Measurements from ENCODE around the gene MOB3B.

DNA sequence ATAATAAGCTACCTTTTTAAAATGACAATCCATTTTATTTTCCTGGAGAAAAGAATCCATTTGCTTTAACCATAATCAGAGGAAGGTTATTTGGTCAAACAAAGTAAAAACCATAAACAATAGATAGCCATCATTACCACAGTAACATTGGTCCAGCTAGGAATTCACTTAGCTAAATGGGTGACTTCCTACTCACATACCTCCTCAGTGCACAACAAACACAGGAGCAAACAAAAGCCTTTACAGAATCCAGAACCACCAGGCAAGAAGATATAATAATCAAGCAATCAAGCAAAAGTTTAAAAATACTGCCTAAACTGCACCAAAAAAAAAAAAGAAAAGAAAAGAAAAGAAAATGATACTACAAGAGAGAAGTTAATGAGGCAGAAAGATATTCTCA lies 6.5 kb downstream of the MOB3B start:
- TF ChIP-seq TAF1 (IDR thresholded peaks at IDR 0.05; ENCODE audit: borderline replicate concordance, insufficient read depth, low read length) (no peak), REST (IDR thresholded peaks at IDR 0.05; ENCODE audit: insufficient read depth in 1 of 2, low read depth in 2 of 2, low read length in 2 of 2) (no peak), POLR2AphosphoS5 (IDR thresholded peaks at IDR 0.05; ENCODE audit: low read depth, low read length) (no peak), SIN3A (IDR thresholded peaks at IDR 0.05; ENCODE audit: borderline replicate concordance, insufficient read depth, low read length) (no peak), FOXP2 (optimal IDR thresholded peaks at IDR 0.05; ENCODE audit: borderline replicate concordance, extremely low read depth, extremely low read length, insufficient read depth) (no peak)

All from PFSK-1 (cell line).